ENCODE results near the gene SHISA6.

Gene SHISA6

DNA sequence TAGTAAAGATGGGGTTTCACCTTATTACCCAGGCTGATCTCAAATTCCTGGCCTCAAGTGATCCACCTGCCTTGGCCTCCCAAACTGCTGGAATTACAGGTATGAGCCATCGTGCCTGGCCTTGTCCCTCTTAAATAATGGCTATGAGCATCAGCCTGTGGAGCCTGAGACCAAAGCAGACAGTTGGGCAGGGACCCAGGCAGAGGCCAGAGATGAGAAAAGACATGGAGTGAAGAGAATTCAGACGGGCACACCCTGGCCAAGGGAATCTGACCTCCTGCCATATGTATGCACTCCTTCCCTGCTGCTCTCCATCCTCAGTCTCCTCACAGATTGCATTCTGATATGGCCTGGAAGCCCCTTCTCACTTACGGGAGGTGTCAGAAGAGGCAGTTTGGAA, 258.9 kb downstream of the SHISA6 start:
- Histone ChIP-seq H3K27ac (no peak overlapping the region), H3K4me3 (ENCODE audit: low read depth in 1 of 2, low read length in 1 of 2) (no peak overlapping the region), H3K36me3 (no peaks in the 10 kb centered on the region), H3K9me3 (no peaks in the 10 kb centered on the region), H3K4me1 (ENCODE audit: control insufficient read depth in 1 of 2, insufficient read depth in 1 of 2, low read depth in 1 of 2, low read length in 1 of 2) (no peaks in the 10 kb centered on the region), H3K27me3 (no peaks in the 10 kb centered on the region)
- TF ChIP-seq, protein P1, sequence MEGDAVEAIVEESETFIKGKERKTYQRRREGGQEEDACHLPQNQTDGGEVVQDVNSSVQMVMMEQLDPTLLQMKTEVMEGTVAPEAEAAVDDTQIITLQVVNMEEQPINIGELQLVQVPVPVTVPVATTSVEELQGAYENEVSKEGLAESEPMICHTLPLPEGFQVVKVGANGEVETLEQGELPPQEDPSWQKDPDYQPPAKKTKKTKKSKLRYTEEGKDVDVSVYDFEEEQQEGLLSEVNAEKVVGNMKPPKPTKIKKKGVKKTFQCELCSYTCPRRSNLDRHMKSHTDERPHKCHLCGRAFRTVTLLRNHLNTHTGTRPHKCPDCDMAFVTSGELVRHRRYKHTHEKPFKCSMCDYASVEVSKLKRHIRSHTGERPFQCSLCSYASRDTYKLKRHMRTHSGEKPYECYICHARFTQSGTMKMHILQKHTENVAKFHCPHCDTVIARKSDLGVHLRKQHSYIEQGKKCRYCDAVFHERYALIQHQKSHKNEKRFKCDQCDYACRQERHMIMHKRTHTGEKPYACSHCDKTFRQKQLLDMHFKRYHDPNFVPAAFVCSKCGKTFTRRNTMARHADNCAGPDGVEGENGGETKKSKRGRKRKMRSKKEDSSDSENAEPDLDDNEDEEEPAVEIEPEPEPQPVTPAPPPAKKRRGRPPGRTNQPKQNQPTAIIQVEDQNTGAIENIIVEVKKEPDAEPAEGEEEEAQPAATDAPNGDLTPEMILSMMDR (IDR thresholded peaks at IDR 0.05): no peak

DNA sequence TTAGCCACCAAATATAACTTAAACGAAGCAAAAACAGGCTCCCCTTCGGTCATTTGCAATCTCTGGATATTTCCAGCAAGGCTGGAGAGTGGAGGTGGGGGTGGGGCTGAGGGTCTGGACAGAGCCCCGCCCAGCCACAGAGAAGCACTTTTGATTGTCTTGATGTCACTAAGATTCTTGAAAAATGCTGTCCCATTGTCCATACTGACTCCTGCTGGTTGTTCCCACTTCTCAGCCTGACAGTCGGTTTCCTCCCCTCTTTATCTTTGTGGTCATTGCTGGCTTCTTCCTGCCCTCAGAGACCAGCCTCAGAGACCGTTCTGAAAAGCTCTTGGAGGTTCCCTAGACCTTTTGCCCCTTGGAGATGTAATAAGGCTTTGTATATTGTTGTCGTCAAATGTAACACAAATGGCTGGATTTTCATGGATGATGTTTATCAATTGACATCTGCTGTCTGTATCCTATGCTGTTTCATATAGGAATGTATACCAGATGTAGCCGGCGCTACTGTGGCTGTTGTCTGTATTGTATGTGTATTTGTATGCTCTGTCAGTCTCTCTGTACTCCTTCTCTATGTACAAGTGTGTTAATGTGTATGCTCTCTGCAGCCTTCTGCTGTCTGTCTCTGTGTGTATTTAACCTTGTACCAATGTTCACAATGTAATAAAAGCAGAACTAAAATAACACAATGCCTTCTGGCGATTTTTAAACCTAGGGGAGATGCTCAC, 262.5 kb downstream of the SHISA6 start:
- Histone ChIP-seq H3K9me3 (no peaks in the 10 kb centered on the region), H3K27ac (no peak overlapping the region), H3K27me3 (no peaks in the 10 kb centered on the region), H3K4me1 (ENCODE audit: control insufficient read depth in 1 of 2, insufficient read depth in 1 of 2, low read depth in 1 of 2, low read length in 1 of 2) (no peaks in the 10 kb centered on the region), H3K4me3 (ENCODE audit: low read depth in 1 of 2, low read length in 1 of 2) (no peak overlapping the region), H3K36me3 (no peaks in the 10 kb centered on the region)
- TF ChIP-seq, protein P1 (IDR thresholded peaks at IDR 0.05): no peak

DNA sequence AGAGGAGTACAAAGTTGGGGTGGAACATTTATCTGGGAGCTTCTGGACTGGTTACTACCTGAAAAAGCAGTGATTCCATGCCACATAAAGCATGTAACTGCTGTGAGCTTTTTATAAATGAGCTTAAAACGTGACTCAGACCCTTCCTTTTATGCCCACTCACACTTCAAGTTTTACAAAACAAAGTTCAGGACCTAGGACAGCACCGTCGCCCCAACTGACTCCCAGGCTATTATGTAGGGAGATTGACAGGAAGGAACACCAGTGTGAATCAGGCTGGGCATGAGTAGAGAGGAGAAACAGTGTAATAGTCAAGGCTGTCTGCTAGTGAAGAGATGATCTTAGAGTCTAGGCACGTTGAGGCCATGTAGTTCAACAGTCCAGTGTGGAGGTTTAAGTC, 265.6 kb downstream of the SHISA6 start:
- no peaks in the 10 kb centered on the region for H3K36me3 ChIP-seq
- no peaks in the 10 kb centered on the region for H3K27me3 ChIP-seq
- TF ChIP-seq, protein P1 (IDR thresholded peaks at IDR 0.05): no peak
- no peak overlapping the region for H3K27ac ChIP-seq
- no peaks in the 10 kb centered on the region for H3K4me1 ChIP-seq (ENCODE audit: control insufficient read depth in 1 of 2, insufficient read depth in 1 of 2, low read depth in 1 of 2, low read length in 1 of 2)
- H3K4me3 ChIP-seq (ENCODE audit: low read depth in 1 of 2, low read length in 1 of 2): no peak overlapping the region
- no peaks in the 10 kb centered on the region for H3K9me3 ChIP-seq

DNA sequence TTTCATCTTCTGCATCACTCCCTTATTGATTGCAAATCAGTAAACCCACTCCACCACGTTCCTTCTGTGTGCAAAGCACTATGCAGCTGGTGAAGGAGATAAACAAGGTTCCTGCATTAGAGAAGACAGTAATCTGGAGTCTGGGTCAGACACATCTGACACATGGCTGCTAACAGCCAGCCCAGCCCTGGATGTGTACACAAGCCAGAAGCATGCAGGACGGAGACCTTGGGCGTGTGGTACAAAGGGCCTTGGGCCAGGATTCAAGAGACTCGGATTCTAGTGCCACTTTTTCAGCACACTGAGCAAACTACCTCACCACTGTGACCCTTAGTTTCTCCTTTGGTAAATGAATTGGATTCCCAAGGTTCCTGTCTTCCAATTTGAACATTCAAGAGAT, 270.7 kb downstream of the SHISA6 start:
- no peak overlapping the region for H3K27ac ChIP-seq
- H3K4me3 ChIP-seq (ENCODE audit: low read depth in 1 of 2, low read length in 1 of 2): no peak overlapping the region
- no peaks in the 10 kb centered on the region for H3K27me3 ChIP-seq
- no peaks in the 10 kb centered on the region for H3K9me3 ChIP-seq
- H3K4me1 ChIP-seq (ENCODE audit: control insufficient read depth in 1 of 2, insufficient read depth in 1 of 2, low read depth in 1 of 2, low read length in 1 of 2): no peaks in the 10 kb centered on the region
- TF ChIP-seq, protein P1 (IDR thresholded peaks at IDR 0.05): no peak
- no peaks in the 10 kb centered on the region for H3K36me3 ChIP-seq

DNA sequence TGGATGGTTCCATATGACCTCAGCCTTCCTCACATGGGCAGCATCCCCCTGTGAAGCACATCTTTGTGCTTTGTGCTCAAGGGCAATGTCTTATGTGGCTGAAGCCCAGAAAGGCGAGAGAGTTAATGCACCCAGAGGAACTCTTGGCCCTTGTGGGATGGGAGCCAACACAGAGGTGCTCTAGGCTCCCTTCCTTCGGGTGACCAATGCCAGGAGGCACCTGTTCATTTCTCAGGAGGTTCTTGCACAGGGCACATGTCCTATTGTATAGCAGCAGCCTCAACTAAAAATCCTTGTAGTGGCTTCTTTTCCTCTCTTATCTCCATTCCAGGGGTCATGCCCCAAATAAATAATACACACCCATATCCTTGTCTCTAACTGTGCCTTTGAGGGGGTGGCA, 273.6 kb downstream of the SHISA6 start:
- no peaks in the 10 kb centered on the region for H3K9me3 ChIP-seq
- no peaks in the 10 kb centered on the region for H3K4me1 ChIP-seq (ENCODE audit: control insufficient read depth in 1 of 2, insufficient read depth in 1 of 2, low read depth in 1 of 2, low read length in 1 of 2)
- H3K27me3 ChIP-seq: no peaks in the 10 kb centered on the region
- no peak overlapping the region for H3K27ac ChIP-seq
- H3K4me3 ChIP-seq (ENCODE audit: low read depth in 1 of 2, low read length in 1 of 2): no peak overlapping the region
- TF ChIP-seq, protein P1 (IDR thresholded peaks at IDR 0.05): no peak
- H3K36me3 ChIP-seq: no peaks in the 10 kb centered on the region

All from neutrophil (primary cell).